MM.1S (cell line): ENCODE data around the gene ELF2.

Experiments
- CTCF ChIP-seq: fragments of 300-600 bp; sonication (generic); IDR thresholded peaks from 2 replicates; pipeline ENCODE4 v1.5.1; 2016; ENCODE audit warnings: antibody characterized with exemption, low read length, mixed read lengths
- EZH2 ChIP-seq: fragments of 300-600 bp; sonication (generic); optimal IDR thresholded peaks from 2 replicates; pipeline ENCODE3; 2017; ENCODE audit warnings: low read depth, mild to moderate bottlenecking, antibody characterized with exemption, low read length, mixed read lengths

- TF ChIP-seq CTCF (no peak), EZH2 (no peak)
These were observed 30.2 kb upstream of the ELF2 start for GRCh38 chr4:139207247-139207646.
